SK-N-SH (cell line): ENCODE measurements around the gene RCOR1.

Source experiments
- EZH2phosphoT487 ChIP-seq: fragments of 200-600 bp; sonication (generic); IDR thresholded peaks from 2 replicates; pipeline ENCODE4 v1.6.1; 2017; ENCODE audit warnings: low read depth, mixed run types, mild to moderate bottlenecking, antibody characterized with exemption, moderate library complexity, borderline replicate concordance
- FOSL2 ChIP-seq: IDR thresholded peaks from 2 replicates; pipeline ENCODE4 v1.4.0; 2012; ENCODE audit warnings: low read depth, mild to moderate bottlenecking, moderate library complexity, borderline replicate concordance
- GABPA ChIP-seq: IDR thresholded peaks from 2 replicates; pipeline ENCODE4 v1.4.0; 2012; ENCODE audit warnings: low read depth, mild to moderate bottlenecking
- POLR2AphosphoS5 ChIP-seq: IDR thresholded peaks from 2 replicates; pipeline ENCODE4 v1.6.1; 2012; ENCODE audit warnings: low read depth, low read length
- REST ChIP-seq: IDR thresholded peaks from 2 replicates; pipeline ENCODE4 v1.6.1; 2012; ENCODE audit warnings: mild to moderate bottlenecking, low read depth, low read length, moderate library complexity
- SMC3 ChIP-seq: IDR thresholded peaks from 2 replicates; pipeline ENCODE4 v1.6.1; 2012; ENCODE audit warnings: low read depth, low read length, improper control_type of control experiment
- TCF12 ChIP-seq: IDR thresholded peaks from 2 replicates; pipeline ENCODE4 v1.4.0; 2012
- YY1 ChIP-seq: IDR thresholded peaks from 2 replicates; pipeline ENCODE4 v1.4.0; 2012; ENCODE audit warnings: low read depth, mild to moderate bottlenecking
- TF ChIP-seq, protein P1 (sequence below): fragments of 200-600 bp; sonication (generic); IDR thresholded peaks from 2 replicates; pipeline ENCODE4 v1.6.1; 2017; ENCODE audit warnings: antibody characterized with exemption, mild to moderate bottlenecking, moderate library complexity
- TF ChIP-seq, protein P2 (sequence below): IDR thresholded peaks from 2 replicates; pipeline ENCODE4 v1.4.0; 2012; ENCODE audit warnings: low read depth

DNA sequence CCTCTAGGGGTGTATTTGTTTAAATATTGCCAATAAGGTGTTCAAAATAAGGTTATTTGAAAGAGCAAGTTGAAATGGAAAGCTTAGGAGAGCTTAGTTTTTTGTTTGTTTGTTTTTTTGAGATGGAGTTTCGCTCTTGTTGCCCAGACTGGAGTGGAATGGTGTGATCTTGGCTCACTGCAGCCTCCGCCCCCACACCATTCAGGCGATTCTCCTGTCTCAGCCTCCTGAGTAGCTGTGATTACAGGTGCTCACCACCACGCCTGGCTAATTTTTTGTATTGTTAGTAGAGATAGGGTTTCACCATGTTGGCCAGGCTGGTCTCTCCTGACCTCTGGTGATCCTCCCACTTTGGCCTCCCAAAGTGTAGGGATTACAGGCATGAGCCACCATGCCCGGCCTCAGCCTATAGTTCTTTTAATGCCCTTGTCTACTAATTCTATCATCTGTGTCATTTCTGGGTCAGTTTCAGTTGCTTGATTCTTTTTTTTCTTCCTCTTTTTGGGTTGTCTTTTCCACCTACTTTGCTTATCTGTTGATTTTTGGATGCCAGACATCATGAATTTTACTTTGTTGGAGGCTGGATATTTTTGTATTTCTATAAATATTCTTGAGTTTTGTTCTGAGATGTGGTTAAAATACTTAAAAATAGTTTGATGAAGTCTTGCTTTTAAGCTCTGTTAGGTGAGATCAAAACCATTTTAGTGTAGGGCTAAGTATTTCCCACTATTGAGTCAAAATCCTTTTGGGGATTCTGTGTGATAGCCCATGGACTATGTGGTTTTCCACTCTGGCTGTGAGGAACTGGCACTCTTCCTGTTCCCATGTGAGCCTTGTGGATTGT, 18.7 kb downstream of the RCOR1 start:
- TF ChIP-seq, protein P1, sequence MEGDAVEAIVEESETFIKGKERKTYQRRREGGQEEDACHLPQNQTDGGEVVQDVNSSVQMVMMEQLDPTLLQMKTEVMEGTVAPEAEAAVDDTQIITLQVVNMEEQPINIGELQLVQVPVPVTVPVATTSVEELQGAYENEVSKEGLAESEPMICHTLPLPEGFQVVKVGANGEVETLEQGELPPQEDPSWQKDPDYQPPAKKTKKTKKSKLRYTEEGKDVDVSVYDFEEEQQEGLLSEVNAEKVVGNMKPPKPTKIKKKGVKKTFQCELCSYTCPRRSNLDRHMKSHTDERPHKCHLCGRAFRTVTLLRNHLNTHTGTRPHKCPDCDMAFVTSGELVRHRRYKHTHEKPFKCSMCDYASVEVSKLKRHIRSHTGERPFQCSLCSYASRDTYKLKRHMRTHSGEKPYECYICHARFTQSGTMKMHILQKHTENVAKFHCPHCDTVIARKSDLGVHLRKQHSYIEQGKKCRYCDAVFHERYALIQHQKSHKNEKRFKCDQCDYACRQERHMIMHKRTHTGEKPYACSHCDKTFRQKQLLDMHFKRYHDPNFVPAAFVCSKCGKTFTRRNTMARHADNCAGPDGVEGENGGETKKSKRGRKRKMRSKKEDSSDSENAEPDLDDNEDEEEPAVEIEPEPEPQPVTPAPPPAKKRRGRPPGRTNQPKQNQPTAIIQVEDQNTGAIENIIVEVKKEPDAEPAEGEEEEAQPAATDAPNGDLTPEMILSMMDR: no peak
- TF ChIP-seq REST: no peak
- TF ChIP-seq POLR2AphosphoS5: no peak
- no peak for TF ChIP-seq SMC3
- TF ChIP-seq EZH2phosphoT487: no peak
- TF ChIP-seq, protein P2, sequence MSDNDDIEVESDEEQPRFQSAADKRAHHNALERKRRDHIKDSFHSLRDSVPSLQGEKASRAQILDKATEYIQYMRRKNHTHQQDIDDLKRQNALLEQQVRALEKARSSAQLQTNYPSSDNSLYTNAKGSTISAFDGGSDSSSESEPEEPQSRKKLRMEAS: no peak
- TF ChIP-seq TCF12: no peak
- TF ChIP-seq GABPA: no peak
- TF ChIP-seq FOSL2: no peak
- no peak for TF ChIP-seq YY1
